ENCODE results near the gene AQR. TPM values are rescaled to one million over a fixed set of nuclear protein-coding genes. Genes with fewer than 3 reads are reported as not detected.

Gene AQR
- total RNA-seq, 1 donor from 2014 or later, result 21.9 TPM

GRCh38 chr15:34883633-34884032 is 85.9 kb downstream of the AQR start:
- Histone ChIP-seq H3K27ac (no peak overlapping the region), H3K4me3 (no peak overlapping the region), H3K9me3 (no peaks in the 10 kb centered on the region), H3K4me1 (no peaks in the 10 kb centered on the region), H3K36me3 (peaks cover 0 to 81% of the 10 kb centered on the region in 2 donors), H3K27me3 (no peaks in the 10 kb centered on the region)
- DNase-seq (ENCODE audit: extremely low spot score in 2 of 2), result no peak
- no peak for TF ChIP-seq POLR2A (IDR thresholded peaks at IDR 0.05)
- no peak for TF ChIP-seq POLR2AphosphoS5 (IDR thresholded peaks at IDR 0.05; ENCODE audit: insufficient read depth in 1 of 2, low read depth in 1 of 2)
- no peak for TF ChIP-seq CTCF (IDR thresholded peaks at IDR 0.05)
- intact Hi-C loops (cut with DNase I), result no loop called here

GRCh38 chr15:34883042-34883441 is 86.5 kb downstream of the AQR start:
- TF ChIP-seq CTCF (IDR thresholded peaks at IDR 0.05), result no peak
- TF ChIP-seq POLR2A (IDR thresholded peaks at IDR 0.05), result no peak
- no peak for TF ChIP-seq POLR2AphosphoS5 (IDR thresholded peaks at IDR 0.05; ENCODE audit: insufficient read depth in 1 of 2, low read depth in 1 of 2)
- no peak overlapping the region for H3K4me3 ChIP-seq
- peaks cover 0 to 76% of the 10 kb centered on the region in 2 donors for H3K36me3 ChIP-seq
- no peak for DNase-seq (ENCODE audit: extremely low spot score in 2 of 2)
- no peaks in the 10 kb centered on the region for H3K27me3 ChIP-seq
- intact Hi-C loops (cut with DNase I), result no loop called here
- no peaks in the 10 kb centered on the region for H3K9me3 ChIP-seq
- no peaks in the 10 kb centered on the region for H3K4me1 ChIP-seq
- H3K27ac ChIP-seq, result no peak overlapping the region

DNA sequence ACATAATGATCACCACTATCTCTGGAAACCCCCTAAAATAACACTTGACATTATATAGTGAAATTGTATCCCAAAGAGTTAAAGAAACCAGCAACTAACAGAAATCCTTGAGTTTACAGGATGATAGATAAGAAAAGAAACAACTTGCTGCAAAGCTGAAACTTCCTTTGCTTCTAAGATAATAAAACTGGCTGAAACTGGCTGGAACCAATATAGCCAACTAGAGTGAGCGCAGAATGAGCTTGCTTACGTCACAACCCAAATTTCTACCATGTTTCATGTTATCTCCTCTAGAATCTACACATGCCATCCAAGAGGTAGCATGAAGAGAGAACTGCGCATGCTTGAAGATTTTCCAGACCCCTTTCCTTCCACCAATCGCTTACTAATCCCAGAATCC is 90.4 kb downstream of the AQR start:
- intact Hi-C loops (cut with DNase I), result no loop called here

DNA sequence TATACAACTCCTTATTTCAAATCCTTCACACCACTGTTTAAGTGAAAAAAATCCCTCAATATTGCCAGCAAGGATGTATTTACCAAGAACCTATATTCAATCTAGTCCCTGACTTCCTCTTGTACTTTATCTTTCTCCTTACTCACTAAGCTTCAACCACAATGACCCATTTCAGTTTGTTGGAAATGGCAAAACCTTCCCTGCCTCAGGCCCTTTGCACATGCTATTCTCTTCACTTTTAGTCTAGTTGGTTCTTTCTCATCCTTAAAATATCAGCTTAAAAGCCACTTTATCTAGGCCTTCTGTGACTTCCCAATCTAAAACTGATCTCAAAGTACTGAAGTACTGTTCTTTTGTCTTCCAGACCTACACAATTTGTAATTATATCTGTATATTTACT is 92.9 kb downstream of the AQR start:
- no peaks in the 10 kb centered on the region for H3K27me3 ChIP-seq
- H3K4me1 ChIP-seq, result no peaks in the 10 kb centered on the region
- H3K27ac ChIP-seq, result no peak overlapping the region
- TF ChIP-seq CTCF (IDR thresholded peaks at IDR 0.05), result no peak
- no peak for TF ChIP-seq POLR2AphosphoS5 (IDR thresholded peaks at IDR 0.05; ENCODE audit: insufficient read depth in 1 of 2, low read depth in 1 of 2)
- no peak for TF ChIP-seq POLR2A (IDR thresholded peaks at IDR 0.05)
- no peak for DNase-seq (ENCODE audit: extremely low spot score in 2 of 2)
- intact Hi-C loops (cut with DNase I), result no loop called here
- peaks cover 0 to 51% of the 10 kb centered on the region in 2 donors for H3K36me3 ChIP-seq
- H3K9me3 ChIP-seq, result no peaks in the 10 kb centered on the region
- no peak overlapping the region for H3K4me3 ChIP-seq

More for the DNA sequence above, 90.4 kb downstream of the AQR start:
- H3K9me3 ChIP-seq, result no peaks in the 10 kb centered on the region
- no peak overlapping the region for H3K27ac ChIP-seq
- no peaks in the 10 kb centered on the region for H3K27me3 ChIP-seq
- H3K4me1 ChIP-seq, result no peaks in the 10 kb centered on the region
- no peak for DNase-seq (ENCODE audit: extremely low spot score in 2 of 2)
- H3K4me3 ChIP-seq, result no peak overlapping the region
- TF ChIP-seq CTCF (IDR thresholded peaks at IDR 0.05), result no peak
- no peak for TF ChIP-seq POLR2A (IDR thresholded peaks at IDR 0.05)
- TF ChIP-seq POLR2AphosphoS5 (IDR thresholded peaks at IDR 0.05; ENCODE audit: insufficient read depth in 1 of 2, low read depth in 1 of 2), result no peak
- peaks cover 0 to 59% of the 10 kb centered on the region in 2 donors for H3K36me3 ChIP-seq

- H3K27ac ChIP-seq, result no peak overlapping the region
- TF ChIP-seq POLR2AphosphoS5 (IDR thresholded peaks at IDR 0.05; ENCODE audit: insufficient read depth in 1 of 2, low read depth in 1 of 2), result no peak
- no peak for DNase-seq (ENCODE audit: extremely low spot score in 2 of 2)
- intact Hi-C loops (cut with DNase I), result no loop called here
- H3K4me3 ChIP-seq, result no peak overlapping the region
- peaks cover 0 to 46% of the 10 kb centered on the region in 2 donors for H3K36me3 ChIP-seq
- H3K9me3 ChIP-seq, result no peaks in the 10 kb centered on the region
- no peaks in the 10 kb centered on the region for H3K4me1 ChIP-seq
- H3K27me3 ChIP-seq, result no peaks in the 10 kb centered on the region
Observed at GRCh38 chr15:34869110-34869509, 100.4 kb downstream of the AQR start.
